Caco-2 (cell line): Measurements from ENCODE around the gene ZNF471. TPM values are rescaled to one million over a fixed set of nuclear protein-coding genes. Genes with fewer than 3 reads are reported as not detected.

Experiments
- BruUV-seq: library from RNA; stranded (reverse); fragments of 400-500 nt; replicated peaks from 2 replicates; lab custom pipeline; 2021; lab: Mats Ljungman, UMichigan
- CTCF ChIA-PET: fragments of 300-600 bp; sonication (Branson Sonifier 250); formaldehyde crosslinking; loops from one replicate; lab custom pipeline; 2022; ENCODE audit warnings: antibody characterized with exemption; lab: Charles Lee
- POLR2A ChIA-PET: fragments of 300-600 bp; sonication (Branson Sonifier 250); formaldehyde crosslinking; loops from one replicate; lab custom pipeline; 2022; ENCODE audit warnings: antibody characterized with exemption; lab: Charles Lee
- DNase-seq, 2 experiments: peaks; one replicate each; pipeline versions ENCODE4 v3.0.0 to v3.0.0-alpha.2; 2020 to 2022
- H3K27me3 ChIP-seq: replicated peaks from 2 replicates; pipeline ENCODE4 v1.6.0; 2011; ENCODE audit warnings: low read length; ENCODE audit not compliant: control insufficient read depth, insufficient read depth
- H3K36me3 ChIP-seq: 2 replicates; pipeline ENCODE4 v1.5.1; 2011; ENCODE audit warnings: low read length; ENCODE audit not compliant: control insufficient read depth, insufficient read depth
- H3K4me1 ChIP-seq: fragments of 250-450 bp; sonication (Bioruptor Pico); 2 replicates; pipeline ENCODE4 v1.5.1; 2020; ENCODE audit warnings: mild to moderate bottlenecking
- H3K4me3 ChIP-seq: 2 replicates; pipeline ENCODE4 v1.5.1; 2011; ENCODE audit warnings: low read depth, mild to moderate bottlenecking, control low read depth, low read length
- H3K9me3 ChIP-seq: fragments of 250-450 bp; sonication (Bioruptor Pico); 2 replicates; pipeline ENCODE4 v1.5.1; 2020; ENCODE audit warnings: mild to moderate bottlenecking, moderate library complexity
- H3K27ac Mint-ChIP-seq: one replicate; pipeline ENCODE4 v1.8.0; 2022; ENCODE audit warnings: mixed read lengths; ENCODE audit not compliant: unreplicated experiment
- H3K27me3 Mint-ChIP-seq: one replicate; pipeline ENCODE4 v1.8.0; 2022; ENCODE audit warnings: mixed read lengths; ENCODE audit not compliant: insufficient read depth, unreplicated experiment
- H3K36me3 Mint-ChIP-seq: one replicate; pipeline ENCODE4 v1.8.0; 2022; ENCODE audit warnings: mild to moderate bottlenecking, mixed read lengths; ENCODE audit not compliant: insufficient read depth, unreplicated experiment
- H3K4me1 Mint-ChIP-seq: one replicate; pipeline ENCODE4 v1.8.0; 2022; ENCODE audit warnings: low read depth, mixed read lengths; ENCODE audit not compliant: unreplicated experiment
- H3K4me3 Mint-ChIP-seq: one replicate; pipeline ENCODE4 v1.8.0; 2022; ENCODE audit warnings: mild to moderate bottlenecking, moderate library complexity, mixed read lengths; ENCODE audit not compliant: unreplicated experiment
- H3K9me3 Mint-ChIP-seq: one replicate; pipeline ENCODE4 v1.8.0; 2022; ENCODE audit warnings: mixed read lengths; ENCODE audit not compliant: unreplicated experiment
- CTCF ChIP-seq, 2 experiments: fragments of 200-600 bp in 1 of 2; IDR thresholded peaks; 1 replicate in 1 of 2; 2 replicates in 1 of 2; pipeline versions ENCODE4 v1.5.1 to v1.8.0; 2011 to 2022; ENCODE audit warnings: antibody characterized with exemption in 1 of 2, control low read depth in 1 of 2, inconsistent platforms in 1 of 2, low read depth in 1 of 2, low read length in 1 of 2, mild to moderate bottlenecking in 1 of 2, moderate library complexity in 1 of 2; ENCODE audit not compliant: insufficient read depth in 1 of 2, severe bottlenecking in 1 of 2, unreplicated experiment in 1 of 2
- intact Hi-C: fragments of 100-400 bp; cut with micrococcal nuclease; formaldehyde crosslinking; loops from one replicate; pipeline ENCODE4 v1.10.0; 2022; ENCODE audit not compliant: unreplicated experiment
- total RNA-seq: library from RNA; stranded (reverse); gene quantifications from 2 replicates; pipeline ENCODE4 v1.2.3, GENCODE V29; 2022

Gene ZNF471
- total RNA-seq, 1 experiment from 2014 or later = not detected

DNA sequence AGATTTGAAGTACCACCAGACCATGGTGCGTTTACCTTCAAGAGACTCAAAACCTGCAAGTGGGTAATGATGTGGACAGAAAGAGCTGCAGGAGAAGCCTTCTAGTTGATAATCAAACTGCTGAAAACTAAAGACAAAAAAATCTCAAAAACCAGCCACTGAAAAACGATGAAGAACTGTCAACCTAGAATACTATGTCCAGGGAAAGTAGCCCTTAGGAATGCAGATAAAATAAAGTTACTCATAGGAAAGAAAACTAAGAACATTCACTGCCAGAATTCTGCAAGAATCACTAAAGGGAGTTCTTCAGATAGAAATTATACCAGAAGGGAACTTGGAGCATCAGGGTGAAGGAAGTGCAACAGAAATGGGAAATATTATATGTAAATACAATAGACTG, 64.9 kb downstream of the ZNF471 start:
- no peak for DNase-seq
- no peak for TF ChIP-seq CTCF (IDR thresholded peaks at IDR 0.05; ENCODE audit: insufficient read depth in 1 of 2, low read depth in 1 of 2, low read length in 1 of 2, severe bottlenecking in 1 of 2, unreplicated experiment in 1 of 2)
- CTCF ChIA-PET = no interaction called here
- Mint-ChIP-seq H3K36me3 (peaks cover 5% of the 10 kb centered on the region), H3K4me3 (no peak overlapping the region), H3K27me3 (no peaks in the 10 kb centered on the region), H3K4me1 (no peaks in the 10 kb centered on the region), H3K27ac (no peak overlapping the region), H3K9me3 (peaks cover 37% of the 10 kb centered on the region)
- intact Hi-C loops = no loop called here
- H3K4me1 ChIP-seq = no peaks in the 10 kb centered on the region
- H3K4me3 ChIP-seq = no peak overlapping the region
- no peaks in the 10 kb centered on the region for H3K36me3 ChIP-seq
- BruUV-seq = no TSS peak
- POLR2A ChIA-PET = no interaction called here
- peaks cover 55% of the 10 kb centered on the region for H3K9me3 ChIP-seq
- no peaks in the 10 kb centered on the region for H3K27me3 ChIP-seq

DNA sequence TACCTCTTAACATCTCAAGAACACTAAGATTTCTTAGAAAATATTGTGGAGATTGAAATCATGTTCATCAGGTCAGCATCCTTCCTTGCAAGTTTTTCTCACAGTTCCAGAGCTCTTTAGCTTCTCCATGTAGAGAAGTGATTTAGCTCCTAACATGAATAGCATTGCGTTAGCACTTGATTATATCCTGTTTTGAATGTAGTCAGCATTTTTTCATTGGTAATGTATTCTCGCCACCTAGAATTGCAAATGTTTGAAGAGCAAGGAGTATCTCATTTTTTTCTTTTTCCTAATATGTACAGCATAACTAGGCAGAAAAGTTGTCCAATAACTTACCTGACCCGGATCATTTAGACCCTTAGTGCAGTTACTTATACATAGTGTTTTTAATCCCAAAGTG, 66.3 kb downstream of the ZNF471 start:
- ChIA-PET CTCF (no interaction called here), POLR2A (no interaction called here)
- no peak overlapping the region for H3K4me3 ChIP-seq
- Mint-ChIP-seq H3K9me3 (peaks cover 50% of the 10 kb centered on the region), H3K4me1 (no peaks in the 10 kb centered on the region), H3K36me3 (peaks cover 5% of the 10 kb centered on the region), H3K4me3 (no peak overlapping the region), H3K27ac (no peak overlapping the region), H3K27me3 (no peaks in the 10 kb centered on the region)
- H3K9me3 ChIP-seq = peaks cover 56% of the 10 kb centered on the region
- no peak for DNase-seq
- intact Hi-C loops = no loop called here
- H3K27me3 ChIP-seq = no peaks in the 10 kb centered on the region
- no peaks in the 10 kb centered on the region for H3K36me3 ChIP-seq
- TF ChIP-seq CTCF (IDR thresholded peaks at IDR 0.05; ENCODE audit: insufficient read depth in 1 of 2, low read depth in 1 of 2, low read length in 1 of 2, severe bottlenecking in 1 of 2, unreplicated experiment in 1 of 2) = no peak
- BruUV-seq = no TSS peak
- H3K4me1 ChIP-seq = no peaks in the 10 kb centered on the region

DNA sequence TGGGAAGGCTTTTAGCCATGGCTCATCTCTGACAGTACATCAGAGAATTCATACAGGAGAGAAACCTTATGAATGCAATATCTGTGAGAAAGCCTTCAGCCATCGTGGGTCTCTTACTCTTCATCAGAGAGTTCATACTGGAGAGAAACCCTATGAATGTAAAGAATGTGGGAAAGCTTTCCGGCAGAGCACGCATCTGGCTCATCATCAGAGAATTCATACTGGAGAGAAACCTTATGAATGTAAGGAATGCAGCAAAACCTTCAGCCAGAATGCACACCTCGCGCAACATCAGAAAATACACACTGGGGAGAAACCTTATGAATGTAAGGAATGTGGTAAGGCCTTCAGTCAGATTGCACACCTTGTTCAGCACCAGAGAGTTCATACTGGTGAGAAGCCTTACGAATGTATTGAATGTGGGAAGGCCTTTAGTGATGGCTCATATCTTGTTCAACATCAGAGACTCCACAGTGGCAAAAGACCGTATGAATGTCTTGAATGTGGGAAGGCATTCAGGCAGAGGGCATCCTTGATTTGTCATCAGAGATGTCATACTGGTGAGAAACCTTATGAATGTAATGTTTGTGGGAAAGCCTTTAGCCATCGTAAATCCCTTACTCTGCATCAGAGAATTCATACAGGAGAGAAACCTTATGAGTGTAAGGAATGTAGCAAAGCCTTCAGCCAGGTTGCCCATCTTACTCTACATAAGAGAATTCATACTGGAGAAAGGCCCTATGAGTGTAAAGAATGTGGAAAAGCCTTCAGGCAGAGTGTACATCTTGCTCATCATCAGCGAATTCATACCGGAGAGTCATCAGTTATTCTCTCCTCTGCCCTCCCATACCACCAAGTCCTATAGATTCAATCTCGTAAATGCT, 70.3 kb downstream of the ZNF471 start:
- TF ChIP-seq CTCF (IDR thresholded peaks at IDR 0.05; ENCODE audit: insufficient read depth in 1 of 2, low read depth in 1 of 2, low read length in 1 of 2, severe bottlenecking in 1 of 2, unreplicated experiment in 1 of 2) = no peak
- ChIA-PET CTCF (no interaction called here), POLR2A (no interaction called here)
- no peak overlapping the region for H3K4me3 ChIP-seq
- no peaks in the 10 kb centered on the region for H3K4me1 Mint-ChIP-seq
- intact Hi-C loops = no loop called here
- H3K36me3 Mint-ChIP-seq = peaks cover 11% of the 10 kb centered on the region
- no TSS peak for BruUV-seq
- no peak for DNase-seq
- H3K36me3 ChIP-seq = no peaks in the 10 kb centered on the region
- peaks cover 63% of the 10 kb centered on the region for H3K9me3 Mint-ChIP-seq
- H3K27ac Mint-ChIP-seq = no peak overlapping the region
- no peaks in the 10 kb centered on the region for H3K27me3 Mint-ChIP-seq
- peaks cover 72% of the 10 kb centered on the region for H3K9me3 ChIP-seq
- no peaks in the 10 kb centered on the region for H3K27me3 ChIP-seq
- no peaks in the 10 kb centered on the region for H3K4me1 ChIP-seq
- no peak overlapping the region for H3K4me3 Mint-ChIP-seq

Other genes starting within 250 kb of the ZNF471 start
- gene EDDM13, start 235.1 kb upstream of the ZNF471 start, total RNA-seq = not detected in 2 replicates
- 10.9 and 11.3 TPM in 2 replicates for gene ZSCAN5A, start 193.0 kb upstream of the ZNF471 start, total RNA-seq
- gene ZNF582, start 114.3 kb upstream of the ZNF471 start, total RNA-seq = not detected in 2 replicates
- not detected in 2 replicates for gene ZNF583, start 103.5 kb upstream of the ZNF471 start, total RNA-seq
- gene ZNF667, start 30.5 kb upstream of the ZNF471 start, total RNA-seq = not detected in 2 replicates
- gene ZFP28, start 31.1 kb downstream of the ZNF471 start, total RNA-seq = not detected in 2 replicates
- 0.43 and 1.1 TPM in 2 replicates for gene ZNF470, start 59.6 kb downstream of the ZNF471 start, total RNA-seq
- 1.1 and 1.5 TPM in 2 replicates for gene ZNF71, start 87.4 kb downstream of the ZNF471 start, total RNA-seq
- not detected in 2 replicates for gene SMIM17, start 135.3 kb downstream of the ZNF471 start, total RNA-seq
- gene ZNF835, start 163.9 kb downstream of the ZNF471 start, total RNA-seq = not detected in 2 replicates